HG03103 (cell line): Measurements from ENCODE around the gene SLC43A3.

Experiments used
- ATAC-seq: cut with Tn5 transposase; IDR thresholded peaks from one replicate; pipeline ENCODE4 v1.9.1; 2021; ENCODE audit warnings: low read depth; ENCODE audit not compliant: unreplicated experiment

SLC43A3 gene

DNA sequence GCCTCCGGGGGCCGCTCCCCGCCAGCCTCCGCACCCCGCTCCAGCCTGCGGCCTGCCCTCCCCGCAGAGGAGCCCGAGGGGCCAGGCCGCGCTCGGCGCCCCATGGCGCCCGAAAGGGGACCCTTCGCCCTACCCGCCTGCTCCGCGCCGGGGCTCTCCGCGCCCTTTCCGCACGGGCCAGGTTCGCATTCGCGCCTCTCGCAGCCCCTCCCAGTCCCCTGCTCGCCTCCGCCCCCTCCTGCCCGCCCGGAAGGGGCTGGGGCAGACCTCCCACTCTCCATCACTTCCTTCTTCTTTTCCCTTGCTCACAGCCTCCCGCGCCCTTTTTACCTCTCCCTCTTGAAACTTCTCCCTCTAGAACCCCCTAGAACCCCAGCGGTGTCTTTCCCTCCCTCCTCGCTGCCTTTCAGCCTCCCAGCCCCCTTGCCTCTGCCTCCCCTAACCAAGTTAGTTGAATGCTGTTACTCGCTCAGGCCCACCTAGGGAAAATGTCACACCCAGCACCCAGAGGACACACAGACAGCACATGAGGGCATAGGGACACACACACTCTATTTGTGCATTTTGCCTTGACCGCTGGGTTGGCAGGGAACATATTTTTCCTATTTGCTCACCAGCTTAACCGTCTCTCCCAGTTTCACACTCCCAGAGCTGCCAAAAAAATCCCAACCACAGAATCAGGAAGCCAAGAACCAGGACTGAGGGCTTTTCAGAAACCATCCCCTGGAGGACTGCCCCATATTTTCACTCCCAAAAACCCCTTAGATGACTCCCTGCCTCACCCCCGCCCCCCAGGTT lies at the start of gene SLC43A3:
TSS of gene SLC43A3 (minus strand) at position 193 of the 798 bp plus-strand sequence. CDS start 949 bp downstream, outside the sequence.
- ATAC-seq = peak; percentile 57

GRCh38 chr11:57476047-57476756 lies 49.3 kb upstream of the SLC43A3 start:
- no peak for ATAC-seq

- no peak for ATAC-seq
These were observed 48.7 kb upstream of the SLC43A3 start for GRCh38 chr11:57475671-57476046.

- no peak for ATAC-seq
These were observed 48.3 kb upstream of the SLC43A3 start for GRCh38 chr11:57475191-57475590.

- ATAC-seq = no peak
These were observed 47.8 kb upstream of the SLC43A3 start for GRCh38 chr11:57474803-57475115.

GRCh38 chr11:57474017-57474802 lies 47.3 kb upstream of the SLC43A3 start:
- no peak for ATAC-seq

DNA sequence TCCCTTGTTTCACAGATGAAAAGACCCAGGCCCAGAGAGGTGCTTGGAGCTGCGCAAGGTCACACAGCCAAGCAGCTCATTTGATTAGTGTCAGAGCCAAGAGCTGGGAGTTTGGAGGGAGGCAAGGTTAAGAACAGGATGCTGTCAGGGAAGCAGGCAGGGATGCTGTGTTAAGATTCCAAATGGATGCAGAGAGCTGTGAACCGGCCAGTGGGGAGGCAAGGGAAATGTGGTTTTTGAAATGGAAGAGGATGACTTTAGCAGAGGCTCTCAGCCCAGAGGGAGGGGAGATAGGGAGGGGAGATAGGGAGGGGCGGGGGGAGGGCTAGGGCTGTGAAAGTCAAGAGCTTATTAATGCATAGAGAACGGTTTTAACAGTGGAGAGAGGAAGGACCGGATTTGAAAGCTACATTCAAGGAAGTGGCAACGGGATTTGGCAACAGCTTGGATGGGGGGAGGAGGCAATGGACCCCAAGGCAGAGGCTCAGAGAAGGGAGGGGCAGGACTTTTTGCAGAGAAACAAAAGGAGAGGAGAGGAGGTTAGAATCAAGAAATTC lies 46.4 kb upstream of the SLC43A3 start:
- ATAC-seq = no peak

DNA sequence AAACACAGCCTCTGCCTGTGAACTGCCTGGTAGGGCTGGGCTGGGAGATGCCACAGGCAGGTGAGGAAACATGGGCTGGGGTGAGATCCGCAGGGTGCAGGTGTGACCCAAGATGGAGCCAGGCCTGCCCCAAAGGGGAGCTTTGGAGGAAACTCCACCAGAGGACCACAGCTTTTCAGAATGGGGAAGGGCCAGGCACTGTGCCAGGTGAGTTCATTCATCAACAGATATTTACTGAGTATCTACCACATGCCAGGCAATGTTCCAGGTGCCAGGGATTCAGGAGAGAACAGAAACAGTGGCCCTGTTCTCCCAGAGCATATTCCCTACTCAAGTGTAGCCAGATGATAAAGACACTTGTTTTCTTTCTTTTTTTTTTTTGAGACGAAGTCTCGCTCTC lies 44.6 kb upstream of the SLC43A3 start:
- no peak for ATAC-seq

- no peak for ATAC-seq
These were observed 42.3 kb upstream of the SLC43A3 start for GRCh38 chr11:57469268-57469667.

GRCh38 chr11:57468276-57468675 lies 41.4 kb upstream of the SLC43A3 start:
- no peak for ATAC-seq

GRCh38 chr11:57467508-57468157 lies 40.7 kb upstream of the SLC43A3 start:
- no peak for ATAC-seq

DNA sequence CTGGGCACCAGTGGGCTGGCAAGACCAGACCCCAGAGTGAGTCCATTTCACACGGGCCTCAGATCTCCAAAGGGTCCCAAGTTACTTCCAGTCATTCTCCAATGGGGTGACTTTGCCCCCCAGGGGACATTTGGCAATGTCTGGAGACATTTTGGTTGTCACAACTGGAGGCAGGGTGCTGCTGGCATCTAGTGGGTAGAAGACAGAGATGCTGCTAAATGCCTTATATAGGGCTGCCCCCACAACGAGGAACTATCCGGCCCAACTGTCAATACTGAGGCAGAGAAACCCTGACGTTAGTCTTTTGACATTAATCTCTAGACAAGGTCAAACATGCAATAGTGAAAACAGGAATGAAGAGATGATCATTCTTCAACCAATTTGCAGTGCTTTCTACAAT lies 39.8 kb upstream of the SLC43A3 start:
- no peak for ATAC-seq

DNA sequence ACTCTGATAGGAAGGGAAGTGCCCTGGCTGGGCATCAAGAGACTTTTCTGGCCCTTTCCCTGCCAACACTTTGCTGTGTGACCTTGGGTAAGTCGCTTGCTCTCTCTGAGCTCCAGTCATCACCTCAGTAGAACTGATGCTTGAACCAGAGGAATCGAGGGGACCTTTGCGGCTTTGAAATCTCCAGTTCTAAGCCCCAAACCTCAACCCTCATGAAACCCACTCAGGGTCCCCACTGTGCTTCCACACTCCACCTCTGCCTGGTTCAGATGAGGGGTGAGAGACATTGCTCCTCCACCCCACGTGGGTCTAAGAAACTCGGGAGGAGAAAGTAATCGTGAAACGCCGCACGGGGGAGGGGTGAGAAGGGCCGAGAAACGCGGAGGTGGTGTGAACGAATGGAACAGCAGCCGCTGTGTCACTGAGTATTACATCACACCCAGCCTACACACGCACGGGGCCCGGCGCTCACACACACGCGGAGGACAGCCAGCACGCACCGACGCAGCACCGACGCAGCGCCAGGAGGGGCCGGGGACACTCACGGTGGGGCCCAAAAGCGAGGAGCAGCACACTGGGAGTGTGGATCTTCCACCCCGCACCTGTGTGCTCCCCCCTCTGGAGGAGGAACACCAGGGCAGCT lies 37.7 kb upstream of the SLC43A3 start:
- ATAC-seq = no peak

DNA sequence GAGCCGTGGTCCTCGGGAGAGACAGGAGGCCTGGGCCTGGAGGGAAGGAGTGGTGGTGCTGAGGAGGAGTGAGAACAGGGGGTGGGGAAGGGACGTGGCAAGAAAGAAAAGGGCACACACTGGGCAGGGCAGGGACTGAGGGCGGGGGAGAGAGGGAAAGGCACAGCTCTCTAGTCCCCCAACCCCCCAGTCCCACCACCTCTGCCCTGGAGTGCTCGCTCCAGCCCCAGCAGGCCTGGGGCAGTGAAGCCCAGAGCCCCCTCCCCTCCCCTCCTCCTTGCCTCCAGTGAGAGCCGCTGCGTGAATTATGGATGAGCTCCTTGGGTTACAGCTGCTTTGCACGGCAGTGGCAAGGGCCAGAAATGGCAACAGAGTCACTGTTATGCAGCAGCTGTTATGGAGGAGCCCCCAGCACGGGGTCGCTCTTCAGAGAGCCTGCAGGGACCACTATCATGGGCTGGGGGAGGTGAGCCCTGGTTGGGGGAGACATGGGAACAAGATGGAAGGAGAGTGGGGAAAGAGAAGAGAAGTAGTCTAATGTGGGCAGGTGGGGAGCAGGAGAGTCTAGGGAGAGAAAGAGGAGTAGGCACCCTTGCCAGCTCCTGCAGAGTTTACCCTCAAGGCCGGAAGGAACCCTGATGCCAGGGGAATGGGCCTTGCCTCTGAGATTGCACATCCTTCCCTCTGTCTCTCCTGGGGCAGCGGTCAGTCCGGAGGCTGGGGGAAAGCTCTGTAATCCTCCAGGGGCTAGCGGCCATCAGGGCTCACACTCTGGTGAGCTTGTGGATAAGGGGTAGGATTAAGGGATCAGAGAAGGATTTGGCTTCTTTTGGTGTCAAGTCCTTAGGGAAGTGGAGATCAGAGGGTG lies 37.0 kb upstream of the SLC43A3 start:
- ATAC-seq = no peak

GRCh38 chr11:57462597-57462996 lies 35.7 kb upstream of the SLC43A3 start:
- no peak for ATAC-seq

GRCh38 chr11:57461841-57462489 lies 35.0 kb upstream of the SLC43A3 start:
- no peak for ATAC-seq

DNA sequence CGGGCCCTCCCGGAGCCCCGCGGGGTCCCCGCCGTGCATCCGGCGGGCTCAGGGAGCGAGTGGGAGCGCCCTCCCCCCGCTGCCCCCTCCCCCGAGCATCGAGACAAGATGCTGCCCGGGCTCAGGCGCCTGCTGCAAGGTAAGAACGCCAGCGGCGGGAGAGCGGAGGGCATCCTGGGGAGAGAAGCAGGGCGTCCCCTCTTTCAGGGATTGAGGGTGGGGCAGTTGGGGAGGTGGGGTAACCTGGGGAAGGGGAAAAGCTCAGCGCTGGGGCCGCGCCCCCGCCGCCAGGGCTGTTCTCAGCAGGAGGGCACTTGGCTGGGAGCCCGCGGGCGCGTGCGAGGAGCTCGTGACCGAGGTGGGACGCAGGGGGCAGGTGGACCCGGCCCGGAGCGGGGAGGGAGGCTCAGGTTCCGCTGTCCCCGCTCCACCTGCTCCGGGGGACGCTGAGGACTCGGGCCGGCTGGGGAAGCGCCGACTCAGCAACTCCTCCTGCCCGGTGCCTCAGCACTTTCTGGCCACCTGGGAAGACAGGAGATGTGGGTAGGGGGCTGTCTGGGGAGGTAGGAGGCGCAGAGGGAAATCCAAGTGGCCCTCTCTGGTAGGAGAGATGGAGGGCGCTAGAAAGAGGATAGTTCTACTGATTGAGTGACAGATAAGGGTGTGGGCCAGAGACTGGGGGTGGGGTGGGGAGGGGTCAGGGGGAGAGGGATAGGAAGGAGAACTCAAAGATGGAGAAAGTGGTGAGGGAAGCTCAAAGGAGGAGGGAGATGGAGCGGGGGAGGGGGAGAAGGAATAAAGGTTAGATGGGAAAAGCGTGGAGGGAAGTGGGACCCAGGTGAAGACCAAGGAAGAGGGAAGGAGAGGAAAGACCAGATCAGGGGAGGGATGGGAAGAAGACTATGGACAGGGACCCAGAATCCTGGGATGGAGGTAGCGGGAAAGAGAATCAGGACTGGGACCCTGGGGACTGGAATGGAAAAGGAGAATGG lies 34.1 kb upstream of the SLC43A3 start:
- ATAC-seq = no peak
